NCI-H526 treated with DMSO at 0.1 percent for 48 hours (cell line): Measurements from ENCODE around the gene C2.
"Not testable (repeated sequence)": the region's sequence is repeated elsewhere in the genome, so short reads cannot be mapped to it uniquely, and the experiment has no call there.

Experiments used
- DNase-seq: peaks from one replicate; lab custom pipeline; 2025; lab: John Stamatoyannopoulos, UW

The C2 gene

DNA sequence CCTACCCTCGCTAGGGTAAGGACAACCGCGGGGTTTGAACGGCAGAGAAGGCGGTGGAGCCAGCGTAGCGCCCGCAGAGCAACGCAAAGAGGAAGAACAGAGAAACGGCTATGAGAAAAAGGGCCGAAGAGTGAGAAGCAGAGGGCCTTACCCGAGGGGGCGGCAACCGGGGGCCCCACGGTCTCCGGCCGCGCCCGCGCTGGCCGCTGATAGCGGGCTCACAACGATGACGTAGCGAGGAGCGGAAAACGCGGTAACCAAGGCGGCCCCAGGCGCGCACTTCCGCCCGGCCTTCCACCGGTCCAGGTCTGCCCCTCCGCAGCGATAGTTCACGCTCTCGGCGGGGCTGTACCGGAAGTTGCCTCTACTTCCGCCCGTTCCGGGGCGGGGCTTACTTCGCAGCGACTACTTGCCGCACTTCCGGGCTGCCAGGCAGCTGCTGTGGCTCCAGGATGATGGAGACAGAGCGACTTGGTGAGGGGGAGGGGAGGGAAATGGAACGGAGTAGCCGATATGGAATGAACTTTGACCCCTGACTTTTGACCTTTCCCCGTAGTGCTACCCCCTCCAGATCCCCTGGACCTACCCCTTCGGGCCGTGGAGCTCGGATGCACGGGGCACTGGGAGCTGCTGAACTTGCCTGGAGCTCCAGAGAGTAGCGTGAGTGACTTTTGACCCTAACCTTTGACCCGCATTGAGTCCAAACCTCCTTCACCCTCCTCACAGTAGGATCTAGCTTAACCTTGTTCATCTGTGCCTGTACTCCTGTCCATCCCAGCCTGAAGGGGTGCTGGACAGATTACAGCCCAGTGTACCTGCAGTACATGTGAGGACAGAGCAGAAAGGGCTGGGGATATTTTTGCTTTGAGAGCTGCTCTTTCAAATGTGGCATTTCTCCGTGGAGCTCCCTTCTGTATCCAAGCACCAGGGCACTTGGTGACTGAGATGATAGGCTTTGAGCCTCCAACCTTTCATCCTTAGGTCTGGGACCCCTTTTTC, 31.5 kb downstream of the C2 start, which contains the start of the genes NELFE and SKIC2:
NELFE (minus strand) TSS at position 231 of the 999 bp plus-strand sequence. CDS start 525 bp downstream, outside the sequence.
SKIC2 (plus strand) TSS at position 435 of the 999 bp plus-strand sequence; CDS start at position 453, 18 bp downstream.
- peak; percentile 93 for DNase-seq

GRCh38 chr6:31961616-31962015, 34.1 kb downstream of the C2 start:
- DNase-seq = no peak

DNA sequence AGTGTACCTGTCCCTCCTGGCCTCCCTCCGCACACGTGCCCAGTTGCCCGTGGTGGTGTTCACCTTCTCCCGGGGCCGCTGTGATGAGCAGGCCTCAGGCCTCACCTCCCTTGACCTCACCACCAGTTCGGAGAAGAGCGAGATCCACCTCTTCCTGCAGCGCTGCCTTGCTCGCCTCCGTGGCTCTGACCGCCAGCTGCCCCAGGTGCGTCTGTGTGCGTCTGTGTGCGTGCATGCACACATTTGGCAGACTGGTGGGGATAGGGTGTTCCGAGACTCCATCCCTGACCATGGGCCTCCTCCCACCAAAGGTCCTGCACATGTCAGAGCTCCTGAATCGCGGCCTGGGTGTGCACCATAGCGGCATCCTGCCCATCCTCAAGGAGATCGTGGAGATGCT, 36.4 kb downstream of the C2 start:
- no peak for DNase-seq

DNA sequence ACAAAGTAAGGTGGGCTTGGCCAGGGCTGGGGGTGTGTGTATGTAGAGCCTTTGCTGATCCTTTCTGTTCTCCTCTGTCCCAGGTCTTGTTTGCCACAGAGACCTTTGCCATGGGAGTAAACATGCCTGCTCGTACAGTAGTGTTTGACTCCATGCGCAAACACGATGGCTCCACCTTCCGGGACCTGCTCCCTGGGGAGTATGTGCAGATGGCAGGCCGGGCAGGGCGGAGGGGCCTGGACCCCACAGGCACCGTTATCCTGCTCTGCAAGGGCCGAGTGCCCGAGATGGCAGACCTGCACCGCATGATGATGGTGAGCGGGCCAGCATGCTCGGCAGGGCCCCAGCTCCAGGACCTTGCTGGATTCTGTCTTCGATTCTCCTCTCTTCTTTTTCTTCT, 38.2 kb downstream of the C2 start:
- no peak for DNase-seq

DNA sequence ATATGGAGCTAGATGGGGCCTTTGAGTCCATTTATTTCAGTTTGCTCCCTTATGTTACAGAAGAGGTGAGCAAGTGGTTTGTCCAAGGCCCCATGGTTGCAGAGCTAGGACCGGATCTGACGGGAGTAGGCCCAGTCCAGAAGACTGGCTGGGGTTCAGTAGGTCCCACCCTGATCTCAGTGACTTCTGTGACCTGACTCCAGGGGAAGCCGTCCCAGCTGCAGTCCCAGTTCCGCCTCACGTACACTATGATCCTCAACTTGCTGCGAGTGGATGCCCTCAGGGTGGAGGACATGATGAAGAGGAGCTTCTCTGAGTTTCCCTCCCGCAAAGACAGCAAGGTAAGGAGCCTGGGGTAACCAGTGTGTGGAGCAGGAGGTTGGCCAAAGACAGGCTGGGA, 39.0 kb downstream of the C2 start:
- no peak for DNase-seq

GRCh38 chr6:31966997-31967925, 39.7 kb downstream of the C2 start:
- DNase-seq = no peak

- DNase-seq = no peak
Observed at GRCh38 chr6:31967926-31968320, 40.4 kb downstream of the C2 start.

GRCh38 chr6:31968326-31968725, 40.8 kb downstream of the C2 start:
- DNase-seq = no peak

- DNase-seq = no peak
Observed at GRCh38 chr6:31968791-31969711, 41.5 kb downstream of the C2 start.

DNA sequence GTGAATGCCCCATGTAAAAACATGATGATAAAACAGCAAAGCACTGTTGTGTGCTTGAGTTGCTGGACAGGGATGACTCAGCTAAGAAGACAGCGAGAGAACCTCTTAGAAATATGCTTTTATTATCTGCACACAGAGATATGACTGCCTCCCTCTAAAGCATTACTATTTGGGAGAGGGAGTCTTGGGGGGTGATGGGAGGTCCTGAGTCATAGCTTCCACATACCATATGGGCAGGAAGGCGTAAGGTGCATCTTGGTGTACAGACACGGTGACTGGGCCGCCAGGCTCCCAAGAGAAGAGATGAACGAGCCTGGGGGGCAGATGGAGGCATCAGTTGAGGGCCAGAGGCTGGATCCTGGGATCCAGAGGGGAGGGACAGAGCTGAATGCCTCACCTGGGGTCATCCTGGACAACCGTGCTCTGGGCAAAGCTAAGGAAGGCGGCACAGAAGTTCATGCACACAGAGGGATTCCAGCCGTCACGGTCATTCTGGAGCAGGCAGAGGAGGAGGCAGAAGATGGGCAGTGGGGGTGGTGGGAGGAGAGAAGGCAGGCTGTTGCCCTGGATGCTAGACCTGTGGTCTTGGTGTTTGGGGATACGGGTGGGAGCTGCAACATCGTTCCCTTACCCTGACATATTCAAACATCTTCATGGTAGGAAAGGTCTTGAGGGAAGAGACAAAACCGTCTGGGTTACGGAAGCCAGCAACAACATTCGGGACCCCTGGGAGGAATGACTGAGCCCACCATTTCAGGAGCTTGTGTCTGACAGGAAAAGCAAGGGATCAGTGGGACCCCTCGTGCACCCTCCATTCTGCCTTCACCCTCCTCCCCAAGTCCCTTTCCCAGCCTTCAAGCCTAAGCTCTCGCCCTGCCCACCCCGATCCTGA, 42.4 kb downstream of the C2 start:
- DNase-seq = no peak

DNA sequence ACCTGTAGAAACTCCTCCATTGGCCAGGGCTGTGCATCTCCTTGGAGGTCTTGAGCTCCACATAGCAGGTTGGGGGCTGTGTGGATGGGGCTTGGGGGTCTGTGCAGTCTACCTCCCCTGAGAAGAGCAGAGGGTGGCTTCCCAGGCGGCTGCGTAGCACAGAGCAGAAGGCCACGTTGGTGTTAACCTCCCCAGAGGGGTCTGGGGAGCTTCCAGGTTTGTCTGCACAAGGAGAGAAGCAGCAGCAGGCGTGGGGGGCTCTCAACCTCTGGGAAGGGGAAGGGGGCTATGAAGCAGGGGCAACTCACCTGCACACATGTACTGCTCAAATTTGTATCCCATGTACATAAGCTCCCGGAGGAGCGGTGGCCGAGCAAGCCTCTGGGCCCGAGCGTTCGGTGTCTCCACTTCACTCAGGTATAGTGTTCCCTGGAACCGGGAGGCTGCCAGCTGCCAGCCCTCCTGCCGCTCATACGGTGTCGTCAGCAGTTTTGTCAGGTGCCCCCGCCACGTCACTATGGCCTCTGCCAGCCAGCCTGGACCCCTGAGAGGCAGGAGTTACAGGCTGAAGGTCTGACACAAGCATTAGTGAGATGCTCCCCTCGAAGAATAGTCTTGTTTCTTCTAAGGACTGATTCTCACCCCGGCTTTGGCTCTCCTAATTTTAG, 43.2 kb downstream of the C2 start:
- DNase-seq = no peak

DNA sequence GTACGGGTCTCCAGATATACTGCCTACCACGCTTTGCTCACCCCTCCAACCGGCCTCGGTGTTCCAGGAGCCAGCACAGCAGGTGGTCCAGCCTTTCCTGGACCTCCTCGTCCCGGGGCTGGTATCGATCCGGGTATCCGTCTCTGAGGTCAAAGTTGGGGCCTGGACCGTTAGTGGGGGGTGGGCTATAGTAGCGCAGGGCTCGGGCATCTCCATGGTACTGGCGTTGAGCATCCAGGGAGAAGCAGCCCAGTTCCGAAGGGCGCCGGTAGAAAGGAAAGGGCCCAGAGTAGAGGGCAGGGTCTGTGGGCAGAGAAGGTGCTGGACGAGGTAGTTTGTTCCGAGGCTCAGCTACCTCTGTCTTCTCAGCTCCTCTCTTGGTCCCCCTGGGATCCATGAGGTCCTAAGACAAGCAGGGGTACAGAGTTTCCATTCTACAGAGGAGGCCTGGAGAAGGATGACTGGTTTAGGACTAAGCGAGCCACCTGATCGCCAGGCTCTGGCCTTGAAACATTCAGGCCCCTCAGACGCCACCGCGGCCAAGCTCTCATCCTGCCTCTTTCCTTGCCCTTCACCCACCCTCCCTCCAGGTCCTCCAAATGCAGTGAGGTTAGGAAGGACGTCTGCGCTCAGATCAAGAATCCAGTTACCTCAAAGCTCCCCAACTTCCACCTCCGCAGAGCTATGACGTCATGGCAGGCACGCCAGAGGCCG, 43.9 kb downstream of the C2 start:
- DNase-seq = no peak

- DNase-seq = peak; percentile 92
Observed at GRCh38 chr6:31971993-31972708, 44.6 kb downstream of the C2 start, which contains the start of gene DXO. TSS of gene DXO (minus strand) at chr6:31972138. CDS start at chr6:31971675, 463 bp downstream.

DNA sequence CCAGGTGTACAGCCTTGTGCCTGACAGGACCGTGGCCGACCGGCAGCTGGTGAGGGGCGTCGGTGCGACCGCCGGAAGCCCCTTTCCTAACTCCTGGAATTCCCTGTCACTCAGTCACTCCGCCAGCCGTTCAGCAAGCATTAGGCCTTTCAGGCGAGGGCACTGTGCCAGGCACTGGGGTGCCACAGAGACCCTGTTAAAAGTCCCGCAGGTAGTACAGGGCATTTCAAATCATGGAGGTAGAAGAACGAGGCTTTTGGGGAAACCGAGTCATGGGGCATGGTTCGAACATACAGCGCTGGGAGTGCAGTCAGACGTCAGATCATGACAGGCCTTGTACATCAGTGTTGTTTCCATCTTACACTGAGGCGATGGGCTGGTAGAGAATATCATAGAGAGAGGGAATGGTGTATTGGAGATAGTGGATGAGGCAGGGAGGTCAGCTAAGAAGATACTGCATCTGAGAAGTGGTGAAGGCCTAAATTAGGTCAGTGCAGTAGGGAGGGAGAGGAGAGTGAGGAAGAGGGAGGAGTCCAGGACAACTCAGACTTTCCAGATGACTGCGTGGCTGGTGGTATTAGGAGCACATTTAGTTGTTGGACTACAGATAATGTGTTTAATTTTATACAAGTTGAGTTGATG, 45.3 kb downstream of the C2 start:
- no peak for DNase-seq

- DNase-seq = not testable (repeated sequence)
Observed at GRCh38 chr6:31976065-31976464, 48.5 kb downstream of the C2 start.

DNA sequence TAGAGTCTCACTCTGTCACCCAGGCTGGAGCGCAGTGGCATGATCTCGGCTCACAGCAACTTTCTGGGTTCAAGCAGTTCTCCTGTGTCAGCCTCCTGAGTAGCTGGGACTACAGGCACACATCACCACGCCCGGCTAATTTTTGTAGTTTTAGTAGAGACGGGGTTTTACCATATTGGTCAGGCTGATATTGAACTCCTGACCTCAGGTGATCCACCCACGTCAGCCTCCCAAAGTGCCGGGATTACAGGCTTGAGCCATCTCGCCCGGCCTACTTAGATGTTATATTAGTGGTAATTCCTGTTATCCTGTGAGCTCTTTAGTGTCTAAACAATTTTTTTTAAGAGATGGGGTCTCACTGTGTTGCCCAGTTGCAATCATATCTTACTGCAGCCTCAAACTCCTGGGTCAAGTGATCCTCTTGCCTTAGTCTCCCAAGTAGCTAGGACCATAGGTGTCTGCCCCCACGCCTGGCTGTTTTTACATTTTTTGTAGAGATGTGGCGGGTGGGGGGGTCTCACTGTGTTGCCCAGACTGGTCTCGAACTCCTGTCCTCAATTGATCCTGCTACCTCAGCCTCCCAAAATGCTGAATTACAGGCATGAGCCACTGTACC, 50.4 kb downstream of the C2 start:
- DNase-seq = no peak

- DNase-seq = no peak
Observed at GRCh38 chr6:31978831-31979230, 51.3 kb downstream of the C2 start.
